NCI-H1092 (cell line): Measurements from ENCODE around the gene FCAMR.

Source experiments
- DNase-seq: peaks from one replicate; lab custom pipeline; 2025; lab: John Stamatoyannopoulos, UW

FCAMR gene

DNA sequence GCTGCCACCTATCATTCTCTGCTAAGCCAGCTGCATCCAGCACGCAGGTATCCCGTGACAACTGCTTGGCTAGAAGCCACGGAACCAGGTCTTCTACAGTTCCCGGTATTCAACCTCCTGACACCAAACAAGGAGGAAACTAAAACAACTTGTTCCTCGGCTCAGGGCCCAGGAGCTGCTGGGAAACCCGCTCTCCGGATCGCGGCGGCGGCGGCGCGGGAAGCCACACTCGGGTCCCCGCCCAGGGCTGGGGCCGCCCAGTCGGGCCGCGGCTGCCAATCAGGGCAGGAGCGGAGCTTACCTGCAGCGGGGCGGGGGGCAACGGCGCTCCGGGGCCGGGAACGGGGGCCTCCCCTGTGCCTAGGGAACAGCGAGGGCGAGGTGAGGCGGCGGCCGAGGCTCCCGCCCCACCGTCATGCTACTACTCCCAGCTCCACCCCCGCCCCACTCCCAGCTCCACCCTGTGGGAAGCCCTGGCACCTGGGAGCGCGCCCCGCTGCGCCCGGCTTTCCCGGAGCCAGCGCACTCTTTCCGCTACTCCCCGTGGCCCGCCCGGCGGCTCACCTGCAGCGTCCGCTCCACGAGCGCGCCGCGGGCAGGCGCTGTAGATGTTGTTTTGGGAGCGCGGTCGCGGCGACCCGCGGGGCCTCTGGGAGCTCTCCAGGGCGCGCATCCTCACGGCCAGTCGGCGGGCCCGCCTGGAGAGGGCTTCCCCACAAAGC, 60.9 kb downstream of the FCAMR start:
- DNase-seq, result peak; percentile 51

DNA sequence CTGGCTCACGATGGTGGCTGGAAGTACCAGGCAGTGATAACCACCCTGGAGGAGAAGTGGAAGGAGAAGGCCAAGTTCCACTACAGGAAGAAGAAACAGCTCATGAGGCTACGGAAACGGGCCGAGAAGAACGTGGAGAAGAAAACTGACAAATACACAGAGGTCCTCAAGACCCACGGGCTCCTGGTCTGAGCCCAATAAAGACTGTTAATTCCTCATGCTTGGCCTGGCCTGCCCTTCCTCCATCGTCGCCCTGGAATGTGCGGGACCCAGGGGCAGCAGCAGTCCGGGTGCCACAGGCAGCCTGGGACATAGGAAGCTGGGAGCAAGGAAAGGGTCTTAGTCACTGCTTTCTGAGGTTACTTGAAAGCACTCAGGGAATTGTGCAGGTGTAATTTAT, 62.2 kb downstream of the FCAMR start:
- no peak for DNase-seq
